Bronchus fibroblast of lung (primary cell): ENCODE results near the gene CT45A8. TPM values are rescaled to one million over a fixed set of nuclear protein-coding genes. Genes with fewer than 3 reads are reported as not detected.

Experiments
- total RNA-seq: library from RNA; depleted of rRNA; stranded (reverse); fragments of >200 nt; gene quantifications from 2 replicates; pipeline ENCODE4 v1.2.3, GENCODE V29; 2015

Gene CT45A8
- not detected in 2 replicates for total RNA-seq

GRCh38 chrX:135854438-135854837, at the start of gene CT45A8:
Gene CT45A8, minus strand, starts transcription at chrX:135854538. Its CDS starts 3,755 bp downstream, at chrX:135850783.

GRCh38 chrX:135893294-135893817, 39.0 kb upstream of the CT45A8 start, which contains the start of the genes CT45A10 and SAGE1:
Gene CT45A10, minus strand, starts transcription at chrX:135893444. Its CDS starts 8,100 bp downstream, at chrX:135885344.
Gene SAGE1, plus strand, starts transcription at chrX:135893716. Its CDS starts 2,527 bp downstream, at chrX:135896243.

GRCh38 chrX:135871712-135872111, 17.4 kb upstream of the CT45A8 start, which contains the start of gene CT45A9:
Gene CT45A9, minus strand, starts transcription at chrX:135871812. Its CDS starts 3,751 bp downstream, at chrX:135868061.

GRCh38 chrX:135837180-135837579, 17.2 kb downstream of the CT45A8 start, which contains the start of gene CT45A7:
Gene CT45A7, minus strand, starts transcription at chrX:135837280. Its CDS starts 3,747 bp downstream, at chrX:135833533.

GRCh38 chrX:135819912-135820311, 34.4 kb downstream of the CT45A8 start, which contains the start of gene CT45A2:
Gene CT45A2, minus strand, starts transcription at chrX:135820012. Its CDS starts 3,747 bp downstream, at chrX:135816265.

GRCh38 chrX:135802687-135803086, 51.7 kb downstream of the CT45A8 start, which contains the start of gene CT45A6:
Gene CT45A6, minus strand, starts transcription at chrX:135802787. Its CDS starts 3,794 bp downstream, at chrX:135798993.

Other genes starting within 250 kb of the CT45A8 start
- gene CT45A1, start 140.9 kb downstream of the CT45A8 start, total RNA-seq = not detected in 2 replicates
- not detected in 2 replicates for gene CT45A3, start 86.3 kb downstream of the CT45A8 start, total RNA-seq
- gene CT45A5, start 69.0 kb downstream of the CT45A8 start, total RNA-seq = not detected in 2 replicates
- gene CT45A6, start 51.8 kb downstream of the CT45A8 start, total RNA-seq = not detected in 2 replicates
- not detected in 2 replicates for gene CT45A2, start 34.5 kb downstream of the CT45A8 start, total RNA-seq
- gene CT45A7, start 17.3 kb downstream of the CT45A8 start, total RNA-seq = not detected in 2 replicates
- not detected in 2 replicates for gene CT45A9, start 17.3 kb upstream of the CT45A8 start, total RNA-seq
- not detected in 2 replicates for gene CT45A10, start 38.9 kb upstream of the CT45A8 start, total RNA-seq
- not detected in 2 replicates for gene SAGE1, start 39.2 kb upstream of the CT45A8 start, total RNA-seq
- gene MMGT1, start 119.5 kb upstream of the CT45A8 start, total RNA-seq = 15.0 and 17.3 TPM in 2 replicates
- 15.0 and 16.1 TPM in 2 replicates for gene SLC9A6, start 130.9 kb upstream of the CT45A8 start, total RNA-seq